H9 (cell line): ENCODE data around the gene A2ML1. TPM values are rescaled to one million over a fixed set of nuclear protein-coding genes. Genes with fewer than 3 reads are reported as not detected.

Experiments used
- DNase-seq: peaks from one replicate; pipeline ENCODE4 v3.0.0-alpha.2; 2017
- H2AFZ ChIP-seq: one replicate; pipeline ENCODE4 v1.6.1; 2013; ENCODE audit warnings: mild to moderate bottlenecking, low read length, control low read depth, moderate library complexity
- H2AK5ac ChIP-seq: 2 replicates; pipeline ENCODE4 v1.6.1; 2013; ENCODE audit warnings: low read length, control low read depth, mixed read lengths; ENCODE audit not compliant: insufficient read length
- H2BK120ac ChIP-seq: one replicate; pipeline ENCODE4 v1.6.1; 2013; ENCODE audit warnings: low read depth, mild to moderate bottlenecking, low read length, control low read depth, inconsistent platforms; ENCODE audit not compliant: poor library complexity, severe bottlenecking
- H2BK12ac ChIP-seq: 2 replicates; pipeline ENCODE4 v1.6.1; 2013; ENCODE audit warnings: low read length, control low read depth, mixed read lengths, low read depth; ENCODE audit not compliant: insufficient read length
- H2BK15ac ChIP-seq: 2 replicates; pipeline ENCODE4 v1.6.1; 2013; ENCODE audit warnings: low read depth, low read length, control low read depth
- H2BK20ac ChIP-seq: one replicate; pipeline ENCODE4 v1.6.1; 2013; ENCODE audit warnings: low read depth, mild to moderate bottlenecking, low read length, control low read depth, inconsistent platforms; ENCODE audit not compliant: poor library complexity, severe bottlenecking
- H2BK5ac ChIP-seq: 2 replicates; pipeline ENCODE4 v1.6.1; 2013; ENCODE audit warnings: low read length, control low read depth, mixed read lengths; ENCODE audit not compliant: insufficient read length
- H3K14ac ChIP-seq: 2 replicates; pipeline ENCODE4 v1.6.1; 2013; ENCODE audit warnings: low read length, control low read depth; ENCODE audit not compliant: insufficient read depth
- H3K18ac ChIP-seq: 2 replicates; pipeline ENCODE4 v1.6.1; 2013; ENCODE audit warnings: low read depth, mild to moderate bottlenecking, mixed read lengths, low read length, control low read depth; ENCODE audit not compliant: insufficient read length
- H3K23ac ChIP-seq: 2 replicates; pipeline ENCODE4 v1.6.1; 2013; ENCODE audit warnings: low read length, control low read depth, mixed read lengths, low read depth; ENCODE audit not compliant: insufficient read length
- H3K23me2 ChIP-seq: 2 replicates; pipeline ENCODE4 v1.6.1; 2013; ENCODE audit warnings: low read depth, mild to moderate bottlenecking, mixed read lengths, low read length, control low read depth; ENCODE audit not compliant: insufficient read length, poor library complexity, severe bottlenecking
- H3K27ac ChIP-seq: 2 replicates; pipeline ENCODE4 v1.5.1; 2013; ENCODE audit warnings: low read length, control low read depth, mixed read lengths, low read depth; ENCODE audit not compliant: insufficient read length
- H3K27me3 ChIP-seq: 2 replicates; pipeline ENCODE4 v1.6.1; 2013; ENCODE audit warnings: low read length, control low read depth, inconsistent platforms; ENCODE audit not compliant: insufficient read depth
- H3K4ac ChIP-seq: 2 replicates; pipeline ENCODE4 v1.6.1; 2013; ENCODE audit warnings: low read depth, mild to moderate bottlenecking, control low read depth, inconsistent platforms, low read length, moderate library complexity
- H3K4me1 ChIP-seq: 2 replicates; pipeline ENCODE4 v1.6.1; 2013; ENCODE audit warnings: low read length, control low read depth, inconsistent platforms; ENCODE audit not compliant: insufficient read depth
- H3K4me2 ChIP-seq: 2 replicates; pipeline ENCODE4 v1.6.1; 2013; ENCODE audit warnings: low read length, control low read depth, mixed read lengths; ENCODE audit not compliant: insufficient read length, insufficient read depth
- H3K56ac ChIP-seq: 2 replicates; pipeline ENCODE4 v1.6.1; 2013; ENCODE audit warnings: low read depth, mild to moderate bottlenecking, mixed read lengths, low read length, control low read depth; ENCODE audit not compliant: insufficient read length
- H3K79me1 ChIP-seq: 2 replicates; pipeline ENCODE4 v1.6.1; 2013; ENCODE audit warnings: low read depth, mild to moderate bottlenecking, moderate library complexity, low read length, control low read depth, inconsistent platforms; ENCODE audit not compliant: insufficient read depth, poor library complexity, severe bottlenecking
- H3K79me2 ChIP-seq: 2 replicates; pipeline ENCODE4 v1.6.1; 2013; ENCODE audit warnings: low read length, control low read depth, inconsistent platforms; ENCODE audit not compliant: insufficient read depth
- H3K9ac ChIP-seq: 2 replicates; pipeline ENCODE4 v1.6.1; 2013; ENCODE audit warnings: low read length, control low read depth, mixed read lengths; ENCODE audit not compliant: insufficient read length; ENCODE audit errors: extremely low read depth
- H3K9me3 ChIP-seq: one replicate; pipeline ENCODE4 v1.6.1; 2013; ENCODE audit warnings: low read depth, low read length, inconsistent platforms; ENCODE audit not compliant: control insufficient read depth
- H3T11ph ChIP-seq: one replicate; pipeline ENCODE4 v1.6.1; 2013; ENCODE audit warnings: mild to moderate bottlenecking, low read length, control low read depth, inconsistent platforms
- H4K20me1 ChIP-seq: one replicate; pipeline ENCODE4 v1.6.1; 2013; ENCODE audit not compliant: control insufficient read depth, insufficient read length, insufficient read depth
- H4K5ac ChIP-seq: 2 replicates; pipeline ENCODE4 v1.6.1; 2013; ENCODE audit warnings: low read depth, mild to moderate bottlenecking, mixed read lengths, low read length, control low read depth; ENCODE audit not compliant: insufficient read length
- H4K8ac ChIP-seq: replicated peaks from 2 replicates; pipeline ENCODE4 v1.6.1; 2013; ENCODE audit warnings: low read length, control low read depth, mixed read lengths, low read depth; ENCODE audit not compliant: insufficient read length
- H4K91ac ChIP-seq: 2 replicates; pipeline ENCODE4 v1.6.1; 2013; ENCODE audit warnings: low read depth, mild to moderate bottlenecking, moderate library complexity, mixed read lengths, low read length, control low read depth; ENCODE audit not compliant: insufficient read length
- H3K27ac Mint-ChIP-seq, 3 experiments: 2 replicates in 2 of 3; 3 replicates in 1 of 3; pipeline ENCODE4 v1.8.0; 2020 to 2021; ENCODE audit warnings: mixed read lengths in 3 of 3, mild to moderate bottlenecking in 1 of 3, moderate library complexity in 1 of 3
- H3K27me3 Mint-ChIP-seq: 2 replicates; pipeline ENCODE4 v1.8.0; 2021; ENCODE audit warnings: low read depth, mild to moderate bottlenecking, moderate library complexity, mixed read lengths
- H3K36me3 Mint-ChIP-seq, 3 experiments: 2 replicates in 2 of 3; 3 replicates in 1 of 3; pipeline ENCODE4 v1.8.0; 2020 to 2021; ENCODE audit warnings: low read depth in 3 of 3, mixed read lengths in 3 of 3; ENCODE audit not compliant: insufficient read depth in 1 of 3
- H3K4me1 Mint-ChIP-seq, 2 experiments: 2 replicates each; pipeline ENCODE4 v1.8.0; 2020; ENCODE audit warnings: mixed read lengths in 2 of 2
- H3K4me3 Mint-ChIP-seq, 2 experiments: 2 replicates in 1 of 2; 3 replicates in 1 of 2; pipeline ENCODE4 v1.8.0; 2020 to 2021; ENCODE audit warnings: mild to moderate bottlenecking in 2 of 2, mixed read lengths in 2 of 2, moderate library complexity in 1 of 2
- H3K9me3 Mint-ChIP-seq, 2 experiments: 2 replicates in 1 of 2; 3 replicates in 1 of 2; pipeline ENCODE4 v1.8.0; 2020; ENCODE audit warnings: mild to moderate bottlenecking in 2 of 2, mixed read lengths in 2 of 2, moderate library complexity in 1 of 2
- CTCF ChIP-seq: fragments of 200-600 bp; sonication (generic); conservative IDR thresholded peaks from 3 replicates; pipeline ENCODE4 v1.8.0; 2021; ENCODE audit warnings: antibody characterized with exemption, mild to moderate bottlenecking
- WGBS: extraction: QIAGEN DNeasy Blood & Tissue Kit; methylation state at CpG from one replicate; pipeline ENCODE4 v1.1.7; 2013; ENCODE audit warnings: missing lambda C conversion rate, low lambda C conversion rate, mixed read lengths; ENCODE audit not compliant: insufficient read length; ENCODE audit errors: extremely low coverage; 5-methylcytosine and 5-hydroxymethylcytosine counted together
- total RNA-seq: library from RNA; stranded (reverse); gene quantifications from 2 replicates; pipeline ENCODE4 v1.2.1, GENCODE V29; 2021

The A2ML1 gene
- total RNA-seq, 1 experiment from 2014 or later = 2.8 TPM

DNA sequence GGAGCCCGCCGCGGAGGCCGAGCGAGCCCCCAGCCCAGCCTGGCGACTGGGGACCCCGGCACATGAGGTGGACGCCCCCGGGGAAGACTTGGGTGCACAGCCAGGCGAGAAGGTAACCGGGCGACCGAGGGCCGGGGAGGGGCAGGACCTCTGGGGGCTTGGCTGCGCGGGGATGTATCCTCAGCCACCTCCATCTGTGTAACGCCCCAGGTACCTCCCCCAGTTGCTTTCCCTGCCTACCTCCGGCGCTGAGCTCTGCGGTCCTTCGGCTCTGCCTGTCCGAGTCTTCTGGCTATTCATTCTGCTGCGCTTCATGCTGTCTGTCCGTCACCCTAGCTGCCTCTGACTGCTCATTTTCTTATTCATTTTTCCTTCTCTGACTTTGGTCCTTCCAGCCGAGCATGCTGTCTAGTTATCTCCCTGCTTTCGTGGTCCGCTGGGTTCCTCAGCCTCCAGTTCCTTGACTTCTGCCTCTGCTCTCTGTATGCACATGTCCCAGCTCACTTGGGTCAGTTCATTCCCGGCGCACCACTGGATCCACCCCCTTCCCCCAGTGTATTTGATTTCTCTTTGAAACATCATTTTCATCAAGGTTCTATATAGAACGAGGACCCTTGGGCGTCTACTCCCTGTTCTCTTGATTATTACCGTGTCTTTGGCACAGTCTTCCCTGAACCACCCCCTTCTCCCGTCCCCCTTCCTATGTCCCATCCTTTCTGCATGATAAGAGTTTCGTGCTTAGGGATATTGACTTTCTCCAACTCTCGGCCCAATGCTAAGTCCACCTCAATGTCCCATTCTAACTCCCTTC, 92.5 kb downstream of the A2ML1 start:
- no peak overlapping the region for H2AK5ac ChIP-seq
- no peak overlapping the region for H2BK20ac ChIP-seq
- no CpG with 5 or more reads among the region's 35 CpGs for WGBS
- Mint-ChIP-seq H3K4me3 (no peak overlapping the region), H3K4me1 (peaks cover 46 to 48% of the 10 kb centered on the region in 2 experiments), H3K27ac (no peak overlapping the region), H3K36me3 (peaks cover 14 to 17% (median 17%) of the 10 kb centered on the region in 3 experiments; a peak in 6 of 7 replicates), H3K27me3 (no peaks in the 10 kb centered on the region), H3K9me3 (peaks cover 0 to 3% of the 10 kb centered on the region in 2 experiments; a peak in 1 of 5 replicates)
- H2BK15ac ChIP-seq = no peak overlapping the region
- no peak overlapping the region for H3K23ac ChIP-seq
- H3K14ac ChIP-seq = peak overlapping the region; percentile 84
- no peak overlapping the region for H2BK12ac ChIP-seq
- no peaks in the 10 kb centered on the region for H3K27me3 ChIP-seq
- no peak overlapping the region for H3K4ac ChIP-seq
- H3K79me2 ChIP-seq = peaks cover 46% of the 10 kb centered on the region
- H3K27ac ChIP-seq = peak overlapping the region; percentile 89
- no peak overlapping the region for H4K8ac ChIP-seq
- H4K5ac ChIP-seq = no peak overlapping the region
- H3K56ac ChIP-seq = peak overlapping the region; percentile 93
- H3K9ac ChIP-seq = peak overlapping the region; percentile 96
- no peaks in the 10 kb centered on the region for H4K20me1 ChIP-seq
- H2BK5ac ChIP-seq = peak overlapping the region; percentile 21
- no peak overlapping the region for H2BK120ac ChIP-seq
- H3K23me2 ChIP-seq = peaks cover 5% of the 10 kb centered on the region
- H3K79me1 ChIP-seq = peaks cover 4% of the 10 kb centered on the region
- peak; percentile 83 for DNase-seq
- TF ChIP-seq CTCF = no peak
- peak overlapping the region; percentile 91 for H3K4me2 ChIP-seq
- H3K18ac ChIP-seq = peak overlapping the region; percentile 5
- H3T11ph ChIP-seq = no peak overlapping the region
- H3K9me3 ChIP-seq = no peaks in the 10 kb centered on the region
- H4K91ac ChIP-seq = no peak overlapping the region
- H2AFZ ChIP-seq = no peak overlapping the region
- H3K4me1 ChIP-seq = peaks cover 2% of the 10 kb centered on the region; the same call in 1 of the 2 replicates
